Endothelial cell of umbilical vein (primary cell): Measurements from ENCODE around the gene PRR19. TPM values are rescaled to one million over a fixed set of nuclear protein-coding genes. Genes with fewer than 3 reads are reported as not detected.

Experiments used
- BruUV-seq: library from RNA; stranded (reverse); fragments of 400-500 nt; replicated peaks from 2 replicates; lab custom pipeline; 2021; lab: Mats Ljungman, UMichigan
- CTCF ChIA-PET: fragments of 300-600, 350-600 bp; sonication (Branson Sonifier 250); formaldehyde crosslinking; loops from one replicate; lab custom pipeline; 2021; ENCODE audit warnings: antibody characterized with exemption, inconsistent platforms; lab: Charles Lee
- POLR2A ChIA-PET: fragments of 300-600, 350-600 bp; sonication (Branson Sonifier 250); formaldehyde crosslinking; loops from one replicate; lab custom pipeline; 2021; ENCODE audit warnings: antibody characterized with exemption, inconsistent platforms; lab: Charles Lee
- DNase-seq: peaks from one replicate; pipeline ENCODE4 v3.0.0-alpha.2; 2011; ENCODE audit warnings: low read depth, low spot score
- FAIRE-seq: peaks from 2 replicates; lab custom pipeline; 2011; peaks lifted over from hg19 to GRCh38; lab: Jason Lieb, UNC
- H2AFZ ChIP-seq: 2 replicates; pipeline ENCODE4 v1.6.0; 2012; ENCODE audit warnings: low read depth, low read length, control low read depth, inconsistent platforms
- H3K27ac ChIP-seq: 2 replicates; pipeline ENCODE4 v1.5.1; 2011; ENCODE audit warnings: low read depth, mild to moderate bottlenecking, control low read depth, low read length, moderate library complexity; ENCODE audit not compliant: insufficient read depth
- H3K27me3 ChIP-seq, 2 experiments: 2 replicates each; pipeline versions ENCODE4 v1.6.0 to v1.6.1; 2011; ENCODE audit warnings: low read length in 2 of 2, mixed read lengths in 1 of 2; ENCODE audit not compliant: control insufficient read depth in 2 of 2, insufficient read depth in 2 of 2
- H3K36me3 ChIP-seq, 2 experiments: 2 replicates in 1 of 2; 3 replicates in 1 of 2; pipeline ENCODE4 v1.5.1; 2011; ENCODE audit warnings: low read length in 2 of 2, mild to moderate bottlenecking in 1 of 2, moderate library complexity in 1 of 2; ENCODE audit not compliant: control insufficient read depth in 2 of 2, insufficient read depth in 2 of 2; ENCODE audit errors: extremely low read depth in 1 of 2
- H3K4me1 ChIP-seq: 3 replicates; pipeline ENCODE4 v1.5.1; 2011; ENCODE audit warnings: mild to moderate bottlenecking, low read length; ENCODE audit not compliant: control insufficient read depth, insufficient read depth; ENCODE audit errors: extremely low read depth
- H3K4me2 ChIP-seq: 2 replicates; pipeline ENCODE4 v1.6.1; 2011; ENCODE audit warnings: low read length, control low read depth, mixed read lengths; ENCODE audit not compliant: insufficient read depth
- H3K4me3 ChIP-seq, 3 experiments: fragments of 200-600 bp in 1 of 3; sonication (generic), shearing (Covaris generic) in 1 of 3; replicated peaks in 1 of 3; 2 replicates each; pipeline ENCODE4 v1.5.1; 2011 to 2016; ENCODE audit warnings: control low read depth in 3 of 3, low read length in 3 of 3, mild to moderate bottlenecking in 2 of 3, inconsistent platforms in 1 of 3, low read depth in 1 of 3, moderate library complexity in 1 of 3; ENCODE audit not compliant: insufficient read depth in 1 of 3
- H3K79me2 ChIP-seq: 2 replicates; pipeline ENCODE4 v1.6.0; 2012; ENCODE audit warnings: low read length, inconsistent platforms; ENCODE audit not compliant: control insufficient read depth, insufficient read depth
- H3K9ac ChIP-seq: replicated peaks from 2 replicates; pipeline ENCODE3; 2011; ENCODE audit warnings: low read length, control low read depth; ENCODE audit not compliant: insufficient read depth; ENCODE audit errors: extremely low read depth
- H3K9me1 ChIP-seq: replicated peaks from 3 replicates; pipeline ENCODE4 v1.6.0; 2011; ENCODE audit warnings: mild to moderate bottlenecking, low read length; ENCODE audit not compliant: control insufficient read depth, insufficient read depth; ENCODE audit errors: extremely low read depth
- H3K9me3 ChIP-seq: replicated peaks from 2 replicates; pipeline ENCODE4 v1.5.1; 2012; ENCODE audit warnings: low read length, inconsistent platforms; ENCODE audit not compliant: control insufficient read depth, insufficient read depth
- H4K20me1 ChIP-seq: replicated peaks from 2 replicates; pipeline ENCODE3; 2011; ENCODE audit warnings: mild to moderate bottlenecking, low read length; ENCODE audit not compliant: control insufficient read depth, insufficient read depth; ENCODE audit errors: extremely low read depth
- CTCF ChIP-seq, 2 donors: IDR thresholded peaks; 1 replicate in 1 of 2; 2 replicates in 1 of 2; pipeline ENCODE4 v1.5.1; 2011; ENCODE audit warnings: low read length in 2 of 2, mild to moderate bottlenecking in 2 of 2, moderate library complexity in 2 of 2, control low read depth in 1 of 2, inconsistent platforms in 1 of 2, low read depth in 1 of 2; ENCODE audit not compliant: insufficient read depth in 1 of 2; ENCODE audit errors: extremely low read depth in 1 of 2
- EZH2 ChIP-seq: IDR thresholded peaks from 2 replicates; pipeline ENCODE4 v1.6.1; 2012; ENCODE audit warnings: borderline replicate concordance, low read depth, mild to moderate bottlenecking, moderate library complexity, low read length, inconsistent platforms; ENCODE audit not compliant: severe bottlenecking
- FOS ChIP-seq: IDR thresholded peaks from 2 replicates; pipeline ENCODE4 v1.6.1; 2011; ENCODE audit warnings: mild to moderate bottlenecking, low read length, moderate library complexity, borderline replicate concordance; ENCODE audit not compliant: insufficient read depth
- GATA2 ChIP-seq: IDR thresholded peaks from 2 replicates; pipeline ENCODE4 v1.7.0; 2011; ENCODE audit warnings: low read depth, mild to moderate bottlenecking, moderate library complexity, mixed read lengths, low read length; ENCODE audit not compliant: insufficient read length, insufficient read depth
- JUN ChIP-seq: IDR thresholded peaks from 2 replicates; pipeline ENCODE4 v1.6.1; 2011; ENCODE audit warnings: borderline replicate concordance, low read depth; ENCODE audit not compliant: insufficient read length, insufficient read depth
- MYC ChIP-seq: IDR thresholded peaks from one replicate; pipeline ENCODE4 v1.6.1; 2011; ENCODE audit warnings: mild to moderate bottlenecking, low read depth, low read length
- POLR2A ChIP-seq: IDR thresholded peaks from 2 replicates; pipeline ENCODE4 v1.6.1; 2012; ENCODE audit warnings: low read depth, mild to moderate bottlenecking, control low read depth, low read length
- POLR2AphosphoS5 ChIP-seq: IDR thresholded peaks from 2 replicates; pipeline ENCODE4 v1.6.1; 2012; ENCODE audit warnings: low read depth, mild to moderate bottlenecking, control low read depth, low read length, moderate library complexity; ENCODE audit not compliant: insufficient read depth
- dilution Hi-C: fragments of 300-500 bp; cut with MboI; formaldehyde crosslinking; loops from one replicate; pipeline ENCODE4 v1.15.0; 2019; ENCODE audit warnings: low sequenced_read_pairs; ENCODE audit not compliant: extremely low pct_ligation_motif_present
- intact Hi-C: fragments of 100-400 bp; cut with micrococcal nuclease; formaldehyde crosslinking; loops from one replicate; pipeline ENCODE4 v1.10.0; 2022
- polyA plus RNA-seq, 4 experiments: library from polyadenylated mRNA; depleted of rRNA in 3 of 4; stranded (reverse) in 3 of 4; unstranded in 1 of 4; fragments of >200 nt; gene quantifications; 2 replicates each; pipeline versions ENCODE4 v1.2.1 to v1.2.3, GENCODE V29; 2011 to 2012; ENCODE audit warnings: missing spikeins in 1 of 4
- total RNA-seq: library from RNA; stranded (reverse); gene quantifications from 2 replicates; pipeline ENCODE4 v1.2.3, GENCODE V29; 2021
- TF ChIP-seq, protein P1 (sequence below): IDR thresholded peaks from 2 replicates; pipeline ENCODE4 v1.6.1; 2011; ENCODE audit not compliant: insufficient read depth, insufficient read length

Gene PRR19
- total and polyA plus RNA-seq, 2 donors (not counting 3 experiments of a cell fraction or from before 2014, with no cell fraction given), result 1.0 to 1.4 TPM

- no TSS peak for BruUV-seq
- intact Hi-C loops (no loop called here), dilution Hi-C loops (no loop called here)
- ChIA-PET POLR2A (no interaction called here), CTCF (no interaction called here)
- DNase-seq (no peak), FAIRE-seq (no peak)
- Histone ChIP-seq H3K9me1 (no peaks in the 10 kb centered on the region), H3K9ac (no peak overlapping the region), H3K27me3 (no peaks in the 10 kb centered on the region), H3K27ac (no peak overlapping the region), H3K4me1 (no peaks in the 10 kb centered on the region), H4K20me1 (no peaks in the 10 kb centered on the region), H3K4me3 (no peak overlapping the region), H3K9me3 (no peaks in the 10 kb centered on the region), H2AFZ (no peak overlapping the region), H3K79me2 (no peaks in the 10 kb centered on the region), H3K36me3 (peaks cover 0 to 18% of the 10 kb centered on the region in 2 experiments), H3K4me2 (no peak overlapping the region)
- TF ChIP-seq GATA2, result no peak
- no peak for TF ChIP-seq POLR2A
- TF ChIP-seq, protein P1, sequence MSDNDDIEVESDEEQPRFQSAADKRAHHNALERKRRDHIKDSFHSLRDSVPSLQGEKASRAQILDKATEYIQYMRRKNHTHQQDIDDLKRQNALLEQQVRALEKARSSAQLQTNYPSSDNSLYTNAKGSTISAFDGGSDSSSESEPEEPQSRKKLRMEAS, result no peak
- no peak for TF ChIP-seq MYC
- no peak for TF ChIP-seq CTCF (IDR thresholded peaks at IDR 0.05; ENCODE audit: extremely low read depth in 1 of 2, insufficient read depth in 1 of 2, low read depth in 1 of 2, low read length in 2 of 2)
- TF ChIP-seq EZH2, result no peak
- no peak for TF ChIP-seq FOS
- no peak for TF ChIP-seq JUN
- no peak for TF ChIP-seq POLR2AphosphoS5
Measured at GRCh38 chr19:42351079-42351735, 49.3 kb downstream of the PRR19 start.
